Keratinocyte (primary cell): ENCODE results near the gene CFAP61. TPM values are rescaled to one million over a fixed set of nuclear protein-coding genes. Genes with fewer than 3 reads are reported as not detected.

Experiments
- DNase-seq: peaks from one replicate; pipeline ENCODE4 v3.0.0-alpha.2; 2011; ENCODE audit warnings: low read depth, missing footprints, low spot score
- FAIRE-seq: peaks from 2 replicates; lab custom pipeline; 2011; peaks lifted over from hg19 to GRCh38; lab: Jason Lieb, UNC
- H2AFZ ChIP-seq: 2 replicates; pipeline ENCODE4 v1.6.0; 2012; ENCODE audit warnings: low read length, control low read depth, inconsistent platforms; ENCODE audit not compliant: control insufficient read depth
- H3K27ac ChIP-seq: 2 replicates; pipeline ENCODE4 v1.5.1; 2011; ENCODE audit warnings: low read length; ENCODE audit not compliant: control insufficient read depth, insufficient read depth
- H3K27me3 ChIP-seq: 3 replicates; pipeline ENCODE4 v1.6.0; 2011; ENCODE audit warnings: low read length; ENCODE audit not compliant: control insufficient read depth, insufficient read depth; ENCODE audit errors: extremely low read depth
- H3K36me3 ChIP-seq, 2 experiments: 2 replicates in 1 of 2; 3 replicates in 1 of 2; pipeline ENCODE4 v1.5.1; 2011; ENCODE audit warnings: low read length in 2 of 2, mild to moderate bottlenecking in 1 of 2; ENCODE audit not compliant: control insufficient read depth in 2 of 2, insufficient read depth in 2 of 2; ENCODE audit errors: extremely low read depth in 1 of 2
- H3K4me1 ChIP-seq: 3 replicates; pipeline ENCODE4 v1.5.1; 2011; ENCODE audit warnings: low read length; ENCODE audit not compliant: control insufficient read depth, insufficient read depth; ENCODE audit errors: extremely low read depth
- H3K4me2 ChIP-seq: 3 replicates; pipeline ENCODE4 v1.6.0; 2011; ENCODE audit warnings: low read depth, low read length; ENCODE audit not compliant: control insufficient read depth, insufficient read depth; ENCODE audit errors: extremely low read depth
- H3K4me3 ChIP-seq, 3 experiments: fragments of 200-600 bp in 1 of 3; sonication (generic) in 1 of 3; 2 replicates in 2 of 3; 3 replicates in 1 of 3; pipeline ENCODE4 v1.5.1; 2011 to 2016; ENCODE audit warnings: low read length in 3 of 3, mild to moderate bottlenecking in 3 of 3, control low read depth in 2 of 3, inconsistent platforms in 1 of 3, low read depth in 1 of 3, mixed read lengths in 1 of 3, mixed run types in 1 of 3, moderate library complexity in 1 of 3; ENCODE audit not compliant: control insufficient read depth in 2 of 3, insufficient read depth in 2 of 3; ENCODE audit errors: extremely low read depth in 1 of 3
- H3K79me2 ChIP-seq: 2 replicates; pipeline ENCODE4 v1.6.0; 2012; ENCODE audit warnings: low read length; ENCODE audit not compliant: control insufficient read depth, insufficient read depth
- H3K9ac ChIP-seq: 3 replicates; pipeline ENCODE4 v1.6.0; 2011; ENCODE audit warnings: low read length; ENCODE audit not compliant: control insufficient read depth, insufficient read depth; ENCODE audit errors: extremely low read depth
- H3K9me1 ChIP-seq: 3 replicates; pipeline ENCODE4 v1.6.0; 2011; ENCODE audit warnings: low read length; ENCODE audit not compliant: control insufficient read depth, insufficient read depth; ENCODE audit errors: extremely low read depth
- H3K9me3 ChIP-seq: 2 replicates; pipeline ENCODE4 v1.5.1; 2012; ENCODE audit warnings: low read depth, low read length; ENCODE audit not compliant: control insufficient read depth
- H4K20me1 ChIP-seq: 3 replicates; pipeline ENCODE4 v1.6.0; 2011; ENCODE audit warnings: low read length; ENCODE audit not compliant: control insufficient read depth, insufficient read depth; ENCODE audit errors: extremely low read depth
- EZH2 ChIP-seq: IDR thresholded peaks from one replicate; pipeline ENCODE4 v1.6.1; 2012; ENCODE audit warnings: inconsistent platforms, mild to moderate bottlenecking, low read length, moderate library complexity
- dilution Hi-C: fragments of 300-500 bp; cut with MboI; formaldehyde crosslinking; loops from one replicate; pipeline ENCODE4 v1.7.0; 2020; ENCODE audit warnings: low sequenced_read_pairs; ENCODE audit not compliant: extremely low pct_ligation_motif_present
- polyA plus RNA-seq, 5 experiments: library from polyadenylated mRNA; depleted of rRNA in 3 of 5; stranded (reverse) in 3 of 5; stranded (forward) in 1 of 5; unstranded in 1 of 5; fragments of >200 nt; gene quantifications; 1 replicate in 1 of 5; 2 replicates in 3 of 5; 3 replicates in 1 of 5; pipeline versions ENCODE4 v1.2.1 to v1.2.3, GENCODE V29; 2011 to 2012; ENCODE audit warnings: missing spikeins in 2 of 5, low read depth in 1 of 5, low replicate concordance in 1 of 5
- TF ChIP-seq, protein P1 (sequence below), 3 experiments: IDR thresholded peaks in 1 of 3; conservative IDR thresholded peaks in 1 of 3; optimal IDR thresholded peaks in 1 of 3; 2 replicates in 2 of 3; 3 replicates in 1 of 3; pipeline versions ENCODE3 to v1.5.1; 2011; ENCODE audit warnings: low read length in 3 of 3, mild to moderate bottlenecking in 3 of 3, moderate library complexity in 2 of 3, control low read depth in 1 of 3, inconsistent platforms in 1 of 3; ENCODE audit not compliant: insufficient read depth in 2 of 3; ENCODE audit errors: extremely low read depth in 1 of 3

The CFAP61 gene
- polyA plus RNA-seq, 1 donor (not counting 4 experiments of a cell fraction or from before 2014, with no cell fraction given), result 0.25 TPM

DNA sequence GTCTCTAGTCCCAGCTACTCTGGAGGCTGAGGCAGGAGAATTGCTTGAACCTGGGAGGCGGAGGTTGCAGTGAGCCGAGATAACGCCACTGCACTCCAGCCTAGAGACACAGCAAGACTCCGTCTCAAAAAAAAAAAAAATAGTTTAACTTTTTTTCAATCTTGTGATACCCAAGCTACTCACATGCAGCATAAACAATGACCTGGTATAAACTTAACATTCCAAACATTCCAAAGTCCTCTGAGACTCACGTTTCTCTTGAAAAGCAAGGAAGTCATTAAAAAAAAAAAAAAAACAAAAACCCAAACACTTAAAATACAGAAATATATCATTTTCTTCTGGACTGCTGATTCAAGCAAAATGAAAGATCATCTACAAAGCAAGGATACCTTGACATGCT is 14.4 kb upstream of the CFAP61 start:
- DNase-seq (no peak), FAIRE-seq (no peak)
- no peaks in the 10 kb centered on the region for H3K9me3 ChIP-seq
- H3K9me1 ChIP-seq, result no peaks in the 10 kb centered on the region
- H2AFZ ChIP-seq, result no peak overlapping the region
- no peak for TF ChIP-seq EZH2
- TF ChIP-seq, protein P1, sequence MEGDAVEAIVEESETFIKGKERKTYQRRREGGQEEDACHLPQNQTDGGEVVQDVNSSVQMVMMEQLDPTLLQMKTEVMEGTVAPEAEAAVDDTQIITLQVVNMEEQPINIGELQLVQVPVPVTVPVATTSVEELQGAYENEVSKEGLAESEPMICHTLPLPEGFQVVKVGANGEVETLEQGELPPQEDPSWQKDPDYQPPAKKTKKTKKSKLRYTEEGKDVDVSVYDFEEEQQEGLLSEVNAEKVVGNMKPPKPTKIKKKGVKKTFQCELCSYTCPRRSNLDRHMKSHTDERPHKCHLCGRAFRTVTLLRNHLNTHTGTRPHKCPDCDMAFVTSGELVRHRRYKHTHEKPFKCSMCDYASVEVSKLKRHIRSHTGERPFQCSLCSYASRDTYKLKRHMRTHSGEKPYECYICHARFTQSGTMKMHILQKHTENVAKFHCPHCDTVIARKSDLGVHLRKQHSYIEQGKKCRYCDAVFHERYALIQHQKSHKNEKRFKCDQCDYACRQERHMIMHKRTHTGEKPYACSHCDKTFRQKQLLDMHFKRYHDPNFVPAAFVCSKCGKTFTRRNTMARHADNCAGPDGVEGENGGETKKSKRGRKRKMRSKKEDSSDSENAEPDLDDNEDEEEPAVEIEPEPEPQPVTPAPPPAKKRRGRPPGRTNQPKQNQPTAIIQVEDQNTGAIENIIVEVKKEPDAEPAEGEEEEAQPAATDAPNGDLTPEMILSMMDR (optimal IDR thresholded peaks at IDR 0.05 in 1 of 3, IDR thresholded peaks at IDR 0.05 in 1 of 3, conservative IDR thresholded peaks at IDR 0.05 in 1 of 3; ENCODE audit: extremely low read depth in 1 of 3, insufficient read depth in 2 of 3, low read length in 3 of 3), result no peak
- dilution Hi-C loops, result no loop called here
- peaks cover 27 to 45% of the 10 kb centered on the region in 2 experiments for H3K36me3 ChIP-seq
- H4K20me1 ChIP-seq, result no peaks in the 10 kb centered on the region
- no peak overlapping the region for H3K4me3 ChIP-seq
- H3K9ac ChIP-seq, result no peak overlapping the region
- H3K27me3 ChIP-seq, result no peaks in the 10 kb centered on the region
- no peaks in the 10 kb centered on the region for H3K4me1 ChIP-seq
- no peak overlapping the region for H3K27ac ChIP-seq
- H3K79me2 ChIP-seq, result no peaks in the 10 kb centered on the region
- no peak overlapping the region for H3K4me2 ChIP-seq

DNA sequence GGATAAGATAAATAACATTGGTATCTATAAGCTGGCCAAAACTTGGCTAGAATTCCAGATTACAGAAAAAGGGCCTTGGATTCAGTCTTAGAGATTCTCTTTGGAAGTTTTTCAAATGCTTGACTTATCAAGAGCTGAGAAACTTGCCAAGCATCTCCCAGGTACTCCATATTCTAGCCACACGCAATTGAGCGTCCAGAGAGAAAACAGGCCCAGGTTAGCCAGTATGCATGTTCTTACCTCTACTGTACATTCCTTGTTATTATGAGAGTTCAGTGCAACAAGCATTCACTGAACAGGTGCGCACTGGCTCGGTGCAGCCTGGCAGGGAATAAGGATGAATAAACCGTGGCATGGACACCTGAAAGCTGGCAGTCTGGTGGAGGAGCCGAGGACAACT is 13.7 kb upstream of the CFAP61 start:
- H2AFZ ChIP-seq, result no peak overlapping the region
- no peaks in the 10 kb centered on the region for H3K9me1 ChIP-seq
- no peaks in the 10 kb centered on the region for H3K4me1 ChIP-seq
- H3K4me2 ChIP-seq, result no peak overlapping the region
- TF ChIP-seq, protein P1 (optimal IDR thresholded peaks at IDR 0.05 in 1 of 3, IDR thresholded peaks at IDR 0.05 in 1 of 3, conservative IDR thresholded peaks at IDR 0.05 in 1 of 3; ENCODE audit: extremely low read depth in 1 of 3, insufficient read depth in 2 of 3, low read length in 3 of 3), result no peak
- TF ChIP-seq EZH2, result no peak
- FAIRE-seq (no peak), DNase-seq (no peak)
- H4K20me1 ChIP-seq, result no peaks in the 10 kb centered on the region
- H3K36me3 ChIP-seq, result peaks cover 31 to 50% of the 10 kb centered on the region in 2 experiments
- H3K9me3 ChIP-seq, result no peaks in the 10 kb centered on the region
- no peaks in the 10 kb centered on the region for H3K27me3 ChIP-seq
- H3K9ac ChIP-seq, result no peak overlapping the region
- dilution Hi-C loops, result no loop called here
- no peak overlapping the region for H3K27ac ChIP-seq
- H3K4me3 ChIP-seq, result no peak overlapping the region
- H3K79me2 ChIP-seq, result no peaks in the 10 kb centered on the region
